Gastrocnemius medialis (tissue), 4 donors: ENCODE measurements around the gene ADARB1.

Experiments
- POLR2A ChIP-seq, 2 donors: fragments of 450-650 bp; IDR thresholded peaks; one replicate each; pipeline ENCODE4 v1.6.1; 2017; ENCODE audit warnings: antibody characterized with exemption in 2 of 2, mild to moderate bottlenecking in 2 of 2, moderate library complexity in 2 of 2
- TF ChIP-seq, protein P1 (sequence below), 5 experiments: fragments of 450-650 bp in 3 of 5; fragments of 200-600 bp in 2 of 5; sonication (generic) in 2 of 5; IDR thresholded peaks in 4 of 5; conservative IDR thresholded peaks in 1 of 5; 1 replicate in 4 of 5; 2 replicates in 1 of 5; pipeline ENCODE4 v1.5.1; 2016 to 2019; ENCODE audit warnings: antibody characterized with exemption in 5 of 5, mild to moderate bottlenecking in 3 of 5, moderate library complexity in 3 of 5

DNA sequence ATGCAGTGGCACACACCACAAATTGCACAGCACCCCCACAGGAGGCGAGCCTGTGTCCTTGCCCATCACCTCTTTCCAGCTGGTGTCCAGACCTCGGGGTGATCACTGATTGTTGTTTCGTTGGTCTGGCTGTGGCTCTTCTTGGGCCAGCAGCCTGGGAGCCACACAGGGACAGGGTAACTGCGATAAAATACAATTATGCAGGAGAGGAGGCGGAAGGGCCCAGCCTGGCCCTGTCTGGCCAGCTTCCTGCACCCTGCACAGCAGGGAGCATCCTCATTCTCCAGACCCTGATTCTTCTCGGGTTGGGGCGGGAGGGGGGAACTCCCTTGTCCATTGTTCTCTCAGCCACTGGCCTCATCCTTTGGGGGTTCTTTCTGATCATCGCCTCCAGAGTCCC lies 83.6 kb downstream of the ADARB1 start:
- TF ChIP-seq POLR2A (IDR thresholded peaks at IDR 0.05) = no peak
- TF ChIP-seq, protein P1, sequence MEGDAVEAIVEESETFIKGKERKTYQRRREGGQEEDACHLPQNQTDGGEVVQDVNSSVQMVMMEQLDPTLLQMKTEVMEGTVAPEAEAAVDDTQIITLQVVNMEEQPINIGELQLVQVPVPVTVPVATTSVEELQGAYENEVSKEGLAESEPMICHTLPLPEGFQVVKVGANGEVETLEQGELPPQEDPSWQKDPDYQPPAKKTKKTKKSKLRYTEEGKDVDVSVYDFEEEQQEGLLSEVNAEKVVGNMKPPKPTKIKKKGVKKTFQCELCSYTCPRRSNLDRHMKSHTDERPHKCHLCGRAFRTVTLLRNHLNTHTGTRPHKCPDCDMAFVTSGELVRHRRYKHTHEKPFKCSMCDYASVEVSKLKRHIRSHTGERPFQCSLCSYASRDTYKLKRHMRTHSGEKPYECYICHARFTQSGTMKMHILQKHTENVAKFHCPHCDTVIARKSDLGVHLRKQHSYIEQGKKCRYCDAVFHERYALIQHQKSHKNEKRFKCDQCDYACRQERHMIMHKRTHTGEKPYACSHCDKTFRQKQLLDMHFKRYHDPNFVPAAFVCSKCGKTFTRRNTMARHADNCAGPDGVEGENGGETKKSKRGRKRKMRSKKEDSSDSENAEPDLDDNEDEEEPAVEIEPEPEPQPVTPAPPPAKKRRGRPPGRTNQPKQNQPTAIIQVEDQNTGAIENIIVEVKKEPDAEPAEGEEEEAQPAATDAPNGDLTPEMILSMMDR (IDR thresholded peaks at IDR 0.05 in 4 of 5, conservative IDR thresholded peaks at IDR 0.05 in 1 of 5) = no peak
